HCT116 (cell line): Measurements from ENCODE around the gene GNG4. TPM values are rescaled to one million over a fixed set of nuclear protein-coding genes. Genes with fewer than 3 reads are reported as not detected.

ENCODE experiments used
- ATAC-seq: fragments of 200-7000 bp; cut with Tn5 transposase; 2 replicates; pipeline ENCODE4 v1.9.1; 2020; ENCODE audit warnings: mild to moderate bottlenecking, moderate library complexity
- BruUV-seq: library from RNA; stranded (reverse); fragments of 400-500 nt; replicated peaks from 2 replicates; lab custom pipeline; 2021; lab: Mats Ljungman, UMichigan
- CTCF ChIA-PET: fragments of 300-600 bp; sonication (Branson Sonifier 250); formaldehyde crosslinking; loops from one replicate; lab custom pipeline; 2021; ENCODE audit warnings: antibody characterized with exemption; lab: Charles Lee
- POLR2A ChIA-PET: fragments of 300-600, 350-600 bp; sonication (Branson Sonifier 250); formaldehyde crosslinking; loops from one replicate; lab custom pipeline; 2021; ENCODE audit warnings: antibody characterized with exemption; lab: Charles Lee
- RAD21 ChIA-PET, 2 experiments: fragments of 300-600 bp; sonication (Branson Sonifier 250); formaldehyde crosslinking; loops; one replicate each; lab custom pipeline; 2023; ENCODE audit warnings: low total read pairs in 2 of 2; ENCODE audit not compliant: uncharacterized antibody in 2 of 2, unreplicated experiment in 2 of 2, low non-redundant PET in 1 of 2; lab: Charles Lee
- DNase-seq: peaks from one replicate; pipeline ENCODE4 v3.0.0-alpha.2; 2010; ENCODE audit warnings: low read depth, low spot score
- H2AFZ ChIP-seq: fragments of 200-600 bp; shearing (Covaris generic), sonication (generic); 2 replicates; pipeline ENCODE4 v1.6.1; 2017; ENCODE audit warnings: low read depth, mixed run types, mixed read lengths, antibody characterized with exemption, low read length; ENCODE audit not compliant: poor library complexity, severe bottlenecking
- H3K27ac ChIP-seq: 2 replicates; pipeline ENCODE4 v1.5.1; 2012; ENCODE audit warnings: low read depth, low read length
- H3K27me3 ChIP-seq: fragments of 200-600 bp; sonication (generic); 2 replicates; pipeline ENCODE4 v1.6.1; 2016; ENCODE audit warnings: mixed run types, low read length, mixed read lengths; ENCODE audit not compliant: insufficient read depth
- H3K36me3 ChIP-seq, 2 experiments: fragments of 200-500 bp in 1 of 2; fragments of 200-600 bp in 1 of 2; sonication (Bioruptor generic) in 1 of 2; sonication (generic) in 1 of 2; 2 replicates each; pipeline versions ENCODE4 v1.5.1 to v1.6.1; 2014 to 2016; ENCODE audit warnings: low read length in 2 of 2, inconsistent platforms in 1 of 2, mixed read lengths in 1 of 2, mixed run types in 1 of 2; ENCODE audit not compliant: insufficient read depth in 2 of 2, control insufficient read depth in 1 of 2
- H3K4me1 ChIP-seq, 2 experiments: fragments of 200-600 bp in 1 of 2; sonication (generic) in 1 of 2; 2 replicates each; pipeline versions ENCODE4 v1.5.1 to v1.6.1; 2012 to 2017; ENCODE audit warnings: low read length in 2 of 2, inconsistent platforms in 1 of 2, mild to moderate bottlenecking in 1 of 2, mixed read lengths in 1 of 2, mixed run types in 1 of 2, moderate library complexity in 1 of 2; ENCODE audit not compliant: insufficient read depth in 2 of 2, control insufficient read depth in 1 of 2
- H3K4me2 ChIP-seq: fragments of 200-600 bp; sonication (generic); 2 replicates; pipeline ENCODE4 v1.6.1; 2017; ENCODE audit warnings: mixed run types, low read length, mixed read lengths
- H3K4me3 ChIP-seq, 2 experiments: fragments of 200-600 bp in 1 of 2; sonication (generic) in 1 of 2; replicated peaks in 1 of 2; 2 replicates each; pipeline ENCODE4 v1.5.1; 2011 to 2016; ENCODE audit warnings: low read length in 2 of 2, control low read depth in 1 of 2, low read depth in 1 of 2, mild to moderate bottlenecking in 1 of 2, mixed read lengths in 1 of 2, mixed run types in 1 of 2
- H3K79me2 ChIP-seq: fragments of 200-600 bp; sonication (generic); 2 replicates; pipeline ENCODE4 v1.6.1; 2017; ENCODE audit warnings: mild to moderate bottlenecking, mixed run types, low read length, moderate library complexity, mixed read lengths; ENCODE audit not compliant: insufficient read depth
- H3K9ac ChIP-seq: fragments of 200-600 bp; sonication (generic); 2 replicates; pipeline ENCODE4 v1.6.1; 2016; ENCODE audit warnings: low read length, mixed read lengths
- H3K9me2 ChIP-seq: fragments of 200-600 bp; sonication (generic), shearing (Covaris generic); 2 replicates; pipeline ENCODE4 v1.6.1; 2017; ENCODE audit warnings: mixed run types, mild to moderate bottlenecking, moderate library complexity; ENCODE audit not compliant: insufficient read depth
- H3K9me3 ChIP-seq, 2 experiments: fragments of 200-500 bp in 1 of 2; fragments of 200-600 bp in 1 of 2; sonication (Bioruptor generic) in 1 of 2; sonication (generic) in 1 of 2; 2 replicates each; pipeline ENCODE4 v1.6.1; 2014 to 2017; ENCODE audit warnings: low read length in 2 of 2, mixed read lengths in 2 of 2, inconsistent platforms in 1 of 2, low read depth in 1 of 2, mild to moderate bottlenecking in 1 of 2, mixed run types in 1 of 2, moderate library complexity in 1 of 2; ENCODE audit not compliant: control insufficient read depth in 1 of 2, insufficient read depth in 1 of 2
- H4K20me1 ChIP-seq: fragments of 200-600 bp; sonication (generic), shearing (Covaris generic); 2 replicates; pipeline ENCODE4 v1.6.1; 2017; ENCODE audit warnings: mixed run types, mild to moderate bottlenecking, moderate library complexity; ENCODE audit not compliant: insufficient read depth
- CBX3 ChIP-seq: IDR thresholded peaks from 2 replicates; pipeline ENCODE4 v1.6.1; 2012; ENCODE audit warnings: low read depth
- CTCF ChIP-seq, 3 experiments: fragments of 200-600 bp in 1 of 3; sonication (generic) in 1 of 3; IDR thresholded peaks in 2 of 3; conservative IDR thresholded peaks in 1 of 3; 2 replicates each; pipeline ENCODE4 v1.5.1; 2012 to 2017; ENCODE audit warnings: low read depth in 2 of 3, low read length in 2 of 3, antibody characterized with exemption in 1 of 3, borderline replicate concordance in 1 of 3, control low read depth in 1 of 3, mild to moderate bottlenecking in 1 of 3, mixed read lengths in 1 of 3, mixed run types in 1 of 3, moderate library complexity in 1 of 3; ENCODE audit not compliant: insufficient read depth in 1 of 3
- ELF1 ChIP-seq: IDR thresholded peaks from 2 replicates; pipeline ENCODE4 v1.6.1; 2012; ENCODE audit warnings: low read depth, borderline replicate concordance
- EZH2 ChIP-seq: fragments of 200-600 bp; sonication (generic); IDR thresholded peaks from 2 replicates; pipeline ENCODE4 v1.6.1; 2017; ENCODE audit warnings: antibody characterized with exemption, mixed run types
- EZH2phosphoT487 ChIP-seq: fragments of 200-600 bp; IDR thresholded peaks from 2 replicates; pipeline ENCODE4 v1.6.1; 2018; ENCODE audit warnings: antibody characterized with exemption, borderline replicate concordance
- FOSL1 ChIP-seq: IDR thresholded peaks from 2 replicates; pipeline ENCODE4 v1.6.1; 2012; ENCODE audit warnings: low read depth
- ZFX ChIP-seq: fragments of 450-650 bp; IDR thresholded peaks from 2 replicates; pipeline ENCODE4 v1.6.1; 2017
- intact Hi-C: fragments of 100-400 bp; cut with micrococcal nuclease; formaldehyde crosslinking; loops from 2 replicates; pipeline ENCODE4 v1.10.0; 2022
- total RNA-seq: library from RNA; stranded (reverse); gene quantifications from one replicate; pipeline ENCODE4 v1.2.1, GENCODE V29; 2021; ENCODE audit not compliant: unreplicated experiment

GNG4 gene
- total RNA-seq, 1 experiment from 2014 or later, result 10.6 TPM

- Histone ChIP-seq H3K27ac (no peak overlapping the region), H3K4me2 (no peak overlapping the region; the same call in 1 of the 2 replicates), H3K79me2 (peaks cover 77% of the 10 kb centered on the region), H4K20me1 (peaks cover 6% of the 10 kb centered on the region; the same call in 1 of the 2 replicates), H3K36me3 (no peaks in the 10 kb centered on the region), H3K9me2 (no peaks in the 10 kb centered on the region), H3K27me3 (no peaks in the 10 kb centered on the region), H3K9ac (no peak overlapping the region), H2AFZ (no peak overlapping the region), H3K4me1 (peaks cover 4 to 32% of the 10 kb centered on the region in 2 experiments; a peak in 3 of 4 replicates), H3K9me3 (no peaks in the 10 kb centered on the region), H3K4me3 (no peak overlapping the region)
- ChIA-PET CTCF (no interaction called here), RAD21 (no interaction called here), POLR2A (interaction anchor here (1.6 kb wide), 1 partner anchor 14 kb away, joined by 3 read pairs; no protein-coding TSS in a partner anchor)
- no peak for TF ChIP-seq ZFX
- TF ChIP-seq FOSL1, result no peak
- TF ChIP-seq CTCF (IDR thresholded peaks at IDR 0.05 in 2 of 3, conservative IDR thresholded peaks at IDR 0.05 in 1 of 3; ENCODE audit: borderline replicate concordance in 1 of 3, insufficient read depth in 1 of 3, low read depth in 2 of 3, low read length in 2 of 3), result no peak
- no peak for TF ChIP-seq EZH2
- no peak for TF ChIP-seq ELF1
- no peak for TF ChIP-seq CBX3
- TF ChIP-seq EZH2phosphoT487, result no peak
- intact Hi-C loops, result no loop called here
- BruUV-seq, result no TSS peak
- DNase-seq (no peak), ATAC-seq (no peak)
These were observed 148.5 kb downstream of the GNG4 start for GRCh38 chr1:235500971-235501540.

Other genes starting within 250 kb of the GNG4 start
- 36.8 TPM for gene B3GALNT2, start 145.3 kb downstream of the GNG4 start, total RNA-seq
- gene LYST, start 217.1 kb upstream of the GNG4 start, total RNA-seq, result 6.6 TPM